Hematopoietic multipotent progenitor cell treated with erythropoietin and hydrocortisone succinate and interleukin-3 and kit ligand, for 6 days (in vitro differentiated cells): ENCODE measurements around the gene PROB1.
"Not testable (repeated sequence)": the region's sequence is repeated elsewhere in the genome, so short reads cannot be mapped to it uniquely, and the experiment has no call there.

Source experiments
- DNase-seq: peaks from one replicate; pipeline ENCODE4 v3.0.0-alpha.2; 2015

PROB1 gene

DNA sequence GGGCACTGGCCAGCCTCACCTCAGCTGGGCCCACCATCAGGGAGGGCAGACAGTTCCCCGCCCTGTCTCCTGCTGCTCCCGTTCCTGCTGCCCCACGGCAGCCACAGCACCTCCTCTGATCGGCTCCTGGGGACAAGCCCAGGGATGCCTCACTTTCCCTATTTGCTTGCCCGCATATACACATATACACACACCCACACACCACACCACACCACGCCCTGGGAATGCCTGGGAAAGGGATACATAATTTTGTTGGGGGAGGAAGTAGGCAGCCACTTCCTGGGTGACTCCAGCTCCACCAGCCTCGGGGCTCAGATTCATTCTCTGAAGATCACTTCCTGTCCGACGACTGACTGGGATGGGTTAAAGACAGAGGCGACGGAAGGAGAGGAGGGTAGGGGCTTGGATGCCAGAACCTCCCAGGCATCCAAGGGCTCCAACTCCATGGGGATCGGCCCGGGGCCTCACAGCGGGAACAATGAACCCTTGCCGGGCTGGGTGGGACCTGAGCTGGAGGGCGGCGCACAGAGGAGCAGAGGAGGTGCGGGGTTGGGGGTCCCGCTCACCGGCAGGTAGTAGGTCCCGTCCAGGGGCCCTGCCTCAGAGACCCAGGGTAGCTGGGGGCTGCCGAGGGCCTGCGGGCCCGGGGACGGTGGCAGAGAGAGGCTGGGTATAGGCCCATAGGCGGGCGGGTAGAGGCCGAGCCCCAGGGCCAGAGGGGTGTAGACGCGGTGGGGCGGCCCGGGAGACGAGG, 3.2 kb downstream of the PROB1 start:
- DNase-seq: no peak

DNA sequence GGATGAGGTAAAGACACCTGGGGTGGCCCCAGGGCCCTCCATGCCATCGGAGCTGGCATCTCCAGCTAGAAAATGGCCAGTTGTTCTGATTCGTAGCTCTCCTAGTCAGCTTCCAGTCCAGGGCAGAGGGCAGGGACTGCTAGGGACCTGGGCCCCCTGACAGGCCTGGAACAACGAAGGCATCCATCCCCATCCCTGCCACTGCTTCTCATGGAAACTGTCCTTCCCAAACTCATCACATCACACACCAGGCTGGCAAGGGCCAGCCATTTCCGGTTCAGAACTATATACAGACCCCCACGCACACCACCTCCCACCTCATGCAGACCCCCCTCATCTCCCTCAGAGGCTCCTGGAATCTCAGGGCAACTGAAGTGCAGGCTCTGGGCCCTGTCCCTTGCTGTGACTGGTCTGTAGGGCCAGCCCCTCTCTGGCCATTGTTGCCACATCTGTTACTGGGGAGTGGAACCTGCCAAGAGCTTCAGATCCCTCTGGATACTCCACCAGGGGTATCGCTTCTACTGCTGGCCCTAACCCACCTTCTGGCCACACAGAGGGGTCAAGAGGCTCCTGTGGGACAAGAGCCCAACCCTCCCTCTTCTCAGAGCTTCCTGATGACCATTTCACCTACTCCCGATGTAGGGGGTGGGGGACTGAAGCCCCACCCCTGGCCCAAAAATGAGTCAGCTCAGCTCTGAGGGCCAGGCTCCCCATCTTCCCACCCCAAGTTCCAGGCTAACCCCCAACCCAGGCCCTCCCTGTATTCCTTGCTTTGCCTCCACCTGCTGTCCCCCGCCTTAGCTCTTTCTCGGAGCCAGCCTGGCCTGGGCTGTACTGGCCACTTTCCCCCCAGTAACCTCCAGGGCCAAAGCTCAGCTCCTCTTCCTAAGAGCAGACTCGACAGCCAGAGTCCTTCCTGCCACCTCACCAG, 4.0 kb downstream of the PROB1 start:
- no peak for DNase-seq

DNA sequence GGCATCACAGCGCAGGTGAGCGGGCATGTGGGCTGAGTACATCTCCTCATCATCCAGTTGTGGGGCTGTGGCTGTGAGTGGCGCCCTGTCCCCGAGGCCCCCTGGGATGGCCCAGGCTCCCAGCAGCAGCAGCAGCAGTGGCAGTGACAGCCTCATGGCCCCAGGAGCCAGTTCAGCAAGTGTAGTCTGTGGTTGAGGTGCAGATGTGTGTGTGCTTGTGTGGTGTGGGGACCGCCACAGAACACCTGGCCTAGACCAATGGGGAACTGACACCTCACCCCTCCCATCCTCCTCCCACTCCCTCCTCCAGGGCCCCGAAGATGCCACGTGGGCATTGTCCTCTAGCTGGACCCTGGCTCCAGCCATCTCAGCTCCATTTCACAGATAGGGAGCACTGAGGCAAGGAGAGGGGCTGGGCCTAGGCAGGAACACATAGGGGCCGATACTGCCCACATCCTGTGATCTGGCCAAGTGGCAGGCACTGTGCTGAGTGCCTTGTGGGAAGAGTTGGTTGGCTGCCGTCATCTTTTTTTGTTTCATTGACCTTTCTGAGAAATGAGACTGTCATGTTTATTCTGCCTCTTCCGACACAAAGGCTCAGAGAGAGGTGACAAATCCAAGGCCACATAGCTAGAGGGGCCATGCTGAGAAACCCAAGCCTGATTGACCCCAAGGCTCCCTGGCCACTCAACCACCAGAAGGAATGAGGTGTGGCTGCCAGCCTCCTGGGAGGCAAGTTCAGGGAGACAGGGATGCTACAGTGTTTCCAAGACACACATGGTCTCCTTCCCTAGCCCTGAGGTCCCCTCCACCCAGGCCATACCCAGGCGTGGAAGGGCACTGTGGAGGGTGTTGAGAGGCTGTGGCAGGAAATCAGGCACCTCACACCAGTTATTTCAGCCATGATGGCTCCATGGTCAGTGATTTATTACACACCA, 4.9 kb downstream of the PROB1 start, which contains the start of gene MZB1:
TSS of gene MZB1 (minus strand) at position 213 of the 938 bp plus-strand sequence. CDS start at position 156, 57 bp downstream.
- DNase-seq: peak; percentile 35

DNA sequence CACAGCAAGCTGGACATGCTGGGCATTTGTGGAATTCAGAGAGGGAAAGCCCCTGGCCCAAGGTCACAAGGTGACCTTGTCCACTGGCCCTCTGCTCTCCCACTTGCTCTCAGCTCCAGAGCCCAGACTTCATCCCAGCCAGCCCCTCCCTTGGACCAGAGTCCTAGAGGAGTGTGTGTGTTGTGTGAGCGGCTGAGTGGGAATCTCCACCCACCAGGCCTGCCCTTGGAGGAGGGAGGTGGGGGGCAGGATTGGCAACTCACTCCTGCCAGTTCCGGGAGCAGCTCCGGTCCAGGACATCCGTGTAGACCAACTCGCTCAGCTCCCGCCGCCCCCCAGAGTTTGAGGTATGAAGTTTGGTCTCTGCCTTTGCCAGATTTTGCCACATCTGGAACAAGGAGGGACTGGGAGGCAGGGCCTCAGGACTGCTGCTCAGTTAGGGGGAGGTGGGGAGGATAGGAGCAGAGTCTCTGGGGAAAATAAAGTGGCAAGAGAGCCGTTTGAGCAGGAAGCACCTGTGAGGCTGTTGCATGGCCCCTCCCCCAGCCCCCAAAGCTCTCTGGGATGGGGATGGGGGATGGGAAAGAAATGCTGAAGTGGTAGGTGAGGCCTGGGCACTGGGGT, 6.6 kb downstream of the PROB1 start:
- DNase-seq: peak; percentile 51

GRCh38 chr5:139387611-139388197, 7.2 kb downstream of the PROB1 start:
- DNase-seq: no peak

DNA sequence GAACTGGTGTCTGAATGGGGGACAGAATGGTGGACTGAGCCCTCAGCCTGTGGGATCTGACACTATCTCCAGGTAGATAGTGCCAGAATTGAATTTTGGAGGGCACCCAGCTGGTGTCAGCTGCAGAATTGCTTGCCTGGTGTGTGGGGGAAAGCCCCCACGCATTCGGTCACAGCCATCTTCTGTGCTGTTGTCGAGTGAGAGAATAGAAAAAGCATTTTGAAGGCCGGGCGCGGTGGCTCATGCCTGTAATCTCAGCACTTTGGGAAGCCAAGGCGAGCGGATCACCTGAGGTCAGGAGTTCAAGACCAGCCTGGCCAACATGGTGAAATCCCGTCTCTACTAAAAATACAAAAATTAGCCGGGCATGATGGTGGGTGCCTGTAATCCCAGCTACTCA, 7.9 kb downstream of the PROB1 start:
- not testable (repeated sequence) for DNase-seq

DNA sequence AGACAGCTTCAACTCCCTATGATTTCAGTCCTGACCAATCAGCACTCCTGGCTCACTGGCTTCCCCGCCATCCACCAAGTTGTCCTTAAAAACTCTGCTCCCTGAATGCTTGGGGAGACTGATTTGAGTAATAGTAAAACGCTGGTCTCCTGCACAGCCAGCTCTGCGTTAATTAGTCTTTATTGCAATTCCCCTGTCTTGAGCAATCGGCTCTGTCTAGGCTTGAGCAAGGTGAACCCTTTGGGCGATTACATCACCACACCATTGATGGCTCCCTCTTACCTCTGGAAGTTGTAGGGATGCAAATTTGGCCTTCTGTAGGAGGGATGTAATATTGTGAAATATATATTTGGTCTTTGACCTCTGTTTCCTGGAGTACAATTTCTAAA, 8.9 kb downstream of the PROB1 start:
- DNase-seq: peak; percentile 32

GRCh38 chr5:139385061-139386049, 9.5 kb downstream of the PROB1 start:
- peak; percentile 58 for DNase-seq

GRCh38 chr5:139384591-139385051, 10.3 kb downstream of the PROB1 start:
- no peak for DNase-seq

DNA sequence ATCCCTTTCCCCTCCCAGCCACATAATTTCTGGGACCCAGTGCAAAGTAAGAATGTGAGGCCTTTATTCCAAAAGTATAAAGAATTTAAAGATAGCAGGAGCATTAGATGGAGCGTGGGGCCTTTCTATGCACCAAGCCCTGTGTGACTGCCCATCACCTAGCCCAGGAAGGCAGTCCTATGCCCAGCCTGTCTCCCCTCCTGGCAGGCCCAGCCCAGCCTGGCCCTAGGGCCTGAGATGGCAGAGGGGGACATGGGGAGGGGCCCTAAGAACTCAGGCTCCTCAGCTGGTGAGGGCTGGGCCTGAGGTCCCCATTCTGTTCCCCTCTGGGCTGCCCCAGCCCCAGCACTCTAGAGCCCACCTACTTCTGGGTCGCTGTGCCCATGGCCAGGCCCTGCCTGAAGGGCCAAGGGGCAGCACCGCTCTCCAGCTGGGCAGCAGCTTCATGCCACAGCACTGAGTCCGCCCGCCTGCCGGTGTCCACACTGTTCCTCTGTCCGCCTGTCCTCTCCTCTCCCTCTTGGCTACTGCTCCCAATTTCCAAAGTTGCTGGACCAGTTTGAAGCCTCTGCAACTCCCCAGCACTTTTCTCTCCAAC, 10.8 kb downstream of the PROB1 start:
- DNase-seq: no peak

DNA sequence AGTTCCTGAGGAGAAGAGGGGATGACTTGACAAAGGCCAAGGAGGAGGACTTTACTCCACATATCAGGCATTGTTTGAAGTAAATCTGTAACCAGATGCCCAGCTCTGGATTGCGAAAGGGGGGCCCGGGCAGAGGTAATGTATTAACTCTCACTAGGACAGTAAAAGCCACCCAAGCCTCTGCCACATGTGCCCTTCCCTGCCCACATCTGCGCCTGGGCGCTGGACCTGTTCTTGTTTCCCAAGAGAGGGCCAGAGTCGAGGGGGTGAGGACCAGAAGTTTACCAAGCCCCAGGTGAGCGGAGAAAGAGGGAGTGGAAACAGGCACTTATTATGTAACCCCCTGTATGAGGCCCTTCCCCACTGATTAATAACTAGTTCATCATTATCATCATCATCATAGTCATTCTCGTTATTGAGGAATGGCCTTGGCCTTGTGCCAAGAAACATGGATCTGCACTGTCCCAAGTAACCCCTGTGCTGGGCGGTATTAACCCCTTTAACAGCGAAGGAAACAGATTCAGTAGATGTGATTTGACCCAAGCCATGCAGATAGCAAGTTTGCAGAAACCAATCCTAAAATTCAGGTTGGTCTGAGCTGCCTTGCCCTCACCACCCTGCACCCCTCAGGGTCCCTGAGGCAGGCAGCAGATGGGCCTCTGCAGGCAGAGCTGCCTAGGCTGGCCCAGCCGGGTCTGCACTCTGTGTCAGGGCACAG, 11.5 kb downstream of the PROB1 start, which contains the start of gene SLC23A1:
TSS of gene SLC23A1 (minus strand) at position 23 of the 718 bp plus-strand sequence. CDS start 44 bp downstream, outside the sequence.
- DNase-seq: peak; percentile 33

- DNase-seq: no peak
These were observed 12.1 kb downstream of the PROB1 start for GRCh38 chr5:139382807-139383206.

DNA sequence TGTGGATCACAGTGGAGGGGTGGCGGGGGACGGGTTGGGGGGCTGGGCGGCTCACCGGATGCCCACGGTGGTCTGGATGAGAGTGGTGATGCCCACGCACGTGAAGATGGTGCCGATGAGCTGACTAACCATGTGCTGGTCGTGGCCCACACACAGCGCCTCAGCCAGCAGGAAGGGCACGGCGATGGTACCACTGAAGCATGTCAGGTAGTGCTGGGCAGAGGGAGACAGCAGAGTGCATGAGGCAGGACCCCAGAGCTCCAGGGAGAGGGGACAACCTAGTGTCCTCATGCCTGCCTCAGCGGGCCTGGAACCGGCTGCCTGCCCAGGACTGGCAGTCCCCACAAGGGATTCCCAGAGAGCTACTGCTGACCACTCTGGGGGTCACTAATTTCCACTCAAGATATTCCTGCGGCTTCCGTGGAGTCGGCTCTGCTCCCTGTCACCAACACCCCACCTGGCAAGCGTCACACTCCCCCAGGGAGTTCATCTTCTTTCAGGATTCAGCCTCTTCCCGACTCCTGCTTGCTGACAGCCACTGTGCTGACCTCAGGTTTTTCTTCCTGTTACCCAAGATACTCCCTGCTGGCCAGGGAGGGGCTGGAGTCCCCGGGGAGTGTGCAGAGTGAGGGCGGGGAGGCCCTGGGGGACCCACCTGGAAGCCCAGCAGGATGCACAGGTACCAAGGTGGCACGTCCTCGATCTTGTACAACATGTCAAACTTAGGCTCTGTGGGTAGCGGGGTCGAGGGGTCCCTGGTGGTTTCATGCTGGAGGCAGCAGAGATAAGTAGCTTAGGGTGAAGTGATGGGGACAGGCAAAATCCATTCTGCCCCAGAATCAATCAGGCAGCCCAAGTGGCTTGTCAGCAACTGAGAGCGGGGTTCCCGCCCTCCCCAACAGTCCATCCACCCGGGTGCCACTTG, 12.8 kb downstream of the PROB1 start:
- no peak for DNase-seq

GRCh38 chr5:139379626-139380449, 15.1 kb downstream of the PROB1 start:
- no peak for DNase-seq

GRCh38 chr5:139378941-139379361, 16.0 kb downstream of the PROB1 start:
- DNase-seq: no peak

- DNase-seq: no peak
These were observed 16.6 kb downstream of the PROB1 start for GRCh38 chr5:139378101-139378825.
